Hepatocyte (in vitro differentiated cells): ENCODE data around the gene TMPRSS9.

Source experiments
- CTCF ChIP-seq: fragments of 200-600 bp; sonication (generic); IDR thresholded peaks from 2 replicates; pipeline ENCODE4 v1.5.1; 2016; ENCODE audit warnings: antibody characterized with exemption, mild to moderate bottlenecking; ENCODE audit not compliant: poor library complexity
- EZH2phosphoT487 ChIP-seq: fragments of 200-600 bp; sonication (generic); IDR thresholded peaks from one replicate; pipeline ENCODE4 v1.6.1; 2018; ENCODE audit warnings: antibody characterized with exemption, mild to moderate bottlenecking, low read depth, moderate library complexity; ENCODE audit not compliant: unreplicated experiment, severe bottlenecking

GRCh38 chr19:2330632-2331284 is 29.3 kb upstream of the TMPRSS9 start:
- TF ChIP-seq CTCF (no peak), EZH2phosphoT487 (no peak)
